B cell (primary cell): ENCODE results near the gene REPS2. TPM values are rescaled to one million over a fixed set of nuclear protein-coding genes. Genes with fewer than 3 reads are reported as not detected.

ENCODE experiments used
- ATAC-seq: fragments of 200-7000 bp; cut with Tn5 transposase; one replicate; pipeline ENCODE4 v1.10.0; 2021; ENCODE audit warnings: low read depth, mild to moderate bottlenecking, moderate number of reproducible peaks, moderate library complexity
- CTCF ChIA-PET: fragments of 350-600 bp; sonication (Branson Sonifier 250); formaldehyde crosslinking; loops from one replicate; lab custom pipeline; 2021; ENCODE audit warnings: antibody characterized with exemption, inconsistent platforms; lab: Charles Lee
- POLR2A ChIA-PET: fragments of 350-600 bp; sonication (Branson Sonifier 250); formaldehyde crosslinking; loops from one replicate; lab custom pipeline; 2021; ENCODE audit warnings: antibody characterized with exemption; lab: Charles Lee
- DNase-seq: peaks from one replicate; pipeline ENCODE4 v3.0.0; 2013
- H2AFZ ChIP-seq: 2 replicates; pipeline ENCODE4 v1.6.1; 2012; ENCODE audit warnings: mild to moderate bottlenecking, low read depth, low read length; ENCODE audit not compliant: insufficient read depth, poor library complexity, severe bottlenecking
- H3K27ac ChIP-seq, 2 donors: 1 replicate in 1 of 2; 2 replicates in 1 of 2; pipeline ENCODE4 v1.5.1; 2012 to 2013; ENCODE audit warnings: low read length in 2 of 2, mild to moderate bottlenecking in 2 of 2, moderate library complexity in 1 of 2
- H3K27me3 ChIP-seq, 4 experiments: fragments of 200-600 bp in 1 of 4; sonication (generic) in 1 of 4; replicated peaks in 1 of 4; 1 replicate in 2 of 4; 2 replicates in 2 of 4; pipeline versions ENCODE4 v1.6.1 to v1.7.0; 2013 to 2016; ENCODE audit warnings: low read length in 3 of 4, mild to moderate bottlenecking in 2 of 4, mixed read lengths in 1 of 4, moderate library complexity in 1 of 4; ENCODE audit not compliant: insufficient read depth in 4 of 4, control insufficient read depth in 3 of 4; ENCODE audit errors: control extremely low read depth in 1 of 4
- H3K36me3 ChIP-seq, 2 experiments: replicated peaks in 1 of 2; 1 replicate in 1 of 2; 2 replicates in 1 of 2; pipeline versions ENCODE4 v1.6.1 to v1.7.1; 2013; ENCODE audit warnings: low read length in 1 of 2; ENCODE audit not compliant: insufficient read depth in 2 of 2, control insufficient read depth in 1 of 2; ENCODE audit errors: control extremely low read depth in 1 of 2, extremely low read depth in 1 of 2
- H3K4me1 ChIP-seq, 2 donors: fragments of 200-600 bp in 1 of 2; sonication (generic) in 1 of 2; 1 replicate in 1 of 2; 2 replicates in 1 of 2; pipeline versions ENCODE4 v1.5.1 to v1.6.1; 2013 to 2017; ENCODE audit warnings: low read length in 2 of 2; ENCODE audit not compliant: control insufficient read depth in 2 of 2, insufficient read depth in 2 of 2
- H3K4me2 ChIP-seq: replicated peaks from 2 replicates; pipeline ENCODE3; 2012; ENCODE audit warnings: mild to moderate bottlenecking, low read depth, low read length; ENCODE audit not compliant: poor library complexity, severe bottlenecking
- H3K4me3 ChIP-seq, 5 experiments: fragments of 200-600 bp in 1 of 5; sonication (generic) in 1 of 5; 1 replicate in 3 of 5; 2 replicates in 2 of 5; pipeline versions ENCODE4 v1.5.1 to v1.7.0; 2011 to 2016; ENCODE audit warnings: low read length in 4 of 5, mild to moderate bottlenecking in 4 of 5, low read depth in 2 of 5, control low read depth in 1 of 5, moderate library complexity in 1 of 5; ENCODE audit not compliant: insufficient read depth in 1 of 5; ENCODE audit errors: control extremely low read depth in 1 of 5, extremely low read depth in 1 of 5
- H3K79me2 ChIP-seq: fragments of 200-600 bp; sonication (generic); one replicate; pipeline ENCODE4 v1.6.0; 2016; ENCODE audit warnings: low read length; ENCODE audit not compliant: control insufficient read depth, insufficient read depth
- H3K9ac ChIP-seq: fragments of 200-600 bp; sonication (generic); 2 replicates; pipeline ENCODE4 v1.6.1; 2017; ENCODE audit warnings: mild to moderate bottlenecking, low read length, moderate library complexity
- H3K9me3 ChIP-seq, 3 donors: one replicate each; pipeline versions ENCODE4 v1.6.1 to v1.7.1; 2013; ENCODE audit warnings: low read length in 2 of 3; ENCODE audit not compliant: control insufficient read depth in 2 of 3, insufficient read depth in 1 of 3; ENCODE audit errors: control extremely low read depth in 1 of 3
- H4K20me1 ChIP-seq: 2 replicates; pipeline ENCODE4 v1.6.0; 2012; ENCODE audit warnings: mild to moderate bottlenecking, low read length; ENCODE audit not compliant: insufficient read depth, control insufficient read depth, poor library complexity, severe bottlenecking
- H3K27ac Mint-ChIP-seq: one replicate; pipeline ENCODE4 v1.8.0; 2021; ENCODE audit warnings: mixed read lengths
- H3K27me3 Mint-ChIP-seq: one replicate; pipeline ENCODE4 v1.8.0; 2021; ENCODE audit warnings: mixed read lengths
- H3K4me1 Mint-ChIP-seq: one replicate; pipeline ENCODE4 v1.8.0; 2021; ENCODE audit warnings: mixed read lengths
- H3K4me3 Mint-ChIP-seq: one replicate; pipeline ENCODE4 v1.8.0; 2021; ENCODE audit warnings: mixed read lengths
- H3K9me3 Mint-ChIP-seq: one replicate; pipeline ENCODE4 v1.8.0; 2022; ENCODE audit warnings: mixed read lengths; ENCODE audit not compliant: insufficient read depth
- EZH2 ChIP-seq: IDR thresholded peaks from 2 replicates; pipeline ENCODE4 v1.6.1; 2012; ENCODE audit warnings: borderline replicate concordance, low read depth, mild to moderate bottlenecking, moderate library complexity, low read length; ENCODE audit not compliant: insufficient read depth, poor library complexity, severe bottlenecking
- WGBS: methylation state at CpG from one replicate; pipeline ENCODE4 v1.1.5; 2013; ENCODE audit warnings: missing lambda C conversion rate; ENCODE audit not compliant: insufficient coverage; 5-methylcytosine and 5-hydroxymethylcytosine counted together
- intact Hi-C: fragments of 100-400 bp; cut with micrococcal nuclease; formaldehyde crosslinking; loops from one replicate; pipeline ENCODE4 v1.10.0; 2022
- polyA plus RNA-seq: library from polyadenylated mRNA; depleted of rRNA; stranded (reverse); fragments of >200 nt; gene quantifications from 2 replicates; pipeline ENCODE4 v1.2.3, GENCODE V29; 2012
- total RNA-seq, 2 donors: library from RNA; stranded (reverse); fragments of 120-200 nt in 1 of 2; gene quantifications; 1 replicate in 1 of 2; 2 replicates in 1 of 2; pipeline versions ENCODE4 v1.2.3 to v1.2.4, GENCODE V29; 2013 to 2022
- TF ChIP-seq, protein P1 (sequence below): fragments of 200-600 bp; IDR thresholded peaks from one replicate; pipeline ENCODE4 v1.8.0; 2022; ENCODE audit warnings: antibody characterized with exemption, mild to moderate bottlenecking

Gene REPS2
- total and polyA plus RNA-seq, 2 donors (not counting 1 experiment from before 2014, with no cell fraction given), result 1.1 to 4.9 TPM

DNA sequence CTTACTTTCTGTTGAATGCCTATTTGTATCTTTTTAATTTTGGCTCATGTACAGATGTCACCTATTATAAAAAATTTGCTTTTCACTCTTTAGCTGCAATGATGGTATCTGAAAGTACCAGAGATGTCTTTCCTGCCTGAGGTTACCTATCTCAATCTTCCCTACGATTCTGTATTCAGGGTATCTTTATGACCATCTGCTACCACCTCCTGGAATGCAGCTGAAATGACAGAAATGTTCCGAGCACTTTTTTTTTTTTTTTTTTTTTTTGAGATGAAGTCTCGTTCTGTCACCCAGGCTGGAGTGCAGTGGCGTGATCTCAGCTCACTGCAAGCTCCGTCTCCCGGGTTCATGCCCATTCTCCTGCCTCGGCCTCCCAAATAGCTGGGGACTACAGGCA, 136.4 kb downstream of the REPS2 start:
- no peak overlapping the region for H3K27ac Mint-ChIP-seq
- CTCF ChIA-PET, result interaction anchor here (1.5 to 2.4 kb wide), 2 partner anchors 200 to 257 kb away, joined by 6 to 10 read pairs; no protein-coding TSS in a partner anchor
- Histone ChIP-seq H3K36me3 (no peaks in the 10 kb centered on the region), H3K79me2 (no peaks in the 10 kb centered on the region), H3K9ac (no peak overlapping the region), H3K27me3 (no peaks in the 10 kb centered on the region), H3K9me3 (no peaks in the 10 kb centered on the region), H3K4me1 (no peaks in the 10 kb centered on the region), H3K4me3 (no peak overlapping the region), H2AFZ (no peak overlapping the region), H3K27ac (no peak overlapping the region), H3K4me2 (no peak overlapping the region), H4K20me1 (no peaks in the 10 kb centered on the region)
- no CpG with 5 or more reads among the region's 7 CpGs for WGBS
- intact Hi-C loops, result no loop called here
- POLR2A ChIA-PET, result no interaction called here
- H3K9me3 Mint-ChIP-seq, result no peaks in the 10 kb centered on the region
- peak; percentile 2 for DNase-seq
- no peaks in the 10 kb centered on the region for H3K27me3 Mint-ChIP-seq
- no peaks in the 10 kb centered on the region for H3K4me1 Mint-ChIP-seq
- no peak overlapping the region for H3K4me3 Mint-ChIP-seq
- ATAC-seq, result no peak
- TF ChIP-seq, protein P1, sequence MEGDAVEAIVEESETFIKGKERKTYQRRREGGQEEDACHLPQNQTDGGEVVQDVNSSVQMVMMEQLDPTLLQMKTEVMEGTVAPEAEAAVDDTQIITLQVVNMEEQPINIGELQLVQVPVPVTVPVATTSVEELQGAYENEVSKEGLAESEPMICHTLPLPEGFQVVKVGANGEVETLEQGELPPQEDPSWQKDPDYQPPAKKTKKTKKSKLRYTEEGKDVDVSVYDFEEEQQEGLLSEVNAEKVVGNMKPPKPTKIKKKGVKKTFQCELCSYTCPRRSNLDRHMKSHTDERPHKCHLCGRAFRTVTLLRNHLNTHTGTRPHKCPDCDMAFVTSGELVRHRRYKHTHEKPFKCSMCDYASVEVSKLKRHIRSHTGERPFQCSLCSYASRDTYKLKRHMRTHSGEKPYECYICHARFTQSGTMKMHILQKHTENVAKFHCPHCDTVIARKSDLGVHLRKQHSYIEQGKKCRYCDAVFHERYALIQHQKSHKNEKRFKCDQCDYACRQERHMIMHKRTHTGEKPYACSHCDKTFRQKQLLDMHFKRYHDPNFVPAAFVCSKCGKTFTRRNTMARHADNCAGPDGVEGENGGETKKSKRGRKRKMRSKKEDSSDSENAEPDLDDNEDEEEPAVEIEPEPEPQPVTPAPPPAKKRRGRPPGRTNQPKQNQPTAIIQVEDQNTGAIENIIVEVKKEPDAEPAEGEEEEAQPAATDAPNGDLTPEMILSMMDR, result no peak
- no peak for TF ChIP-seq EZH2

GRCh38 chrX:17086317-17086716, 139.9 kb downstream of the REPS2 start:
- H2AFZ ChIP-seq, result no peak overlapping the region
- no peak for ATAC-seq
- H4K20me1 ChIP-seq, result no peaks in the 10 kb centered on the region
- H3K79me2 ChIP-seq, result no peaks in the 10 kb centered on the region
- intact Hi-C loops, result no loop called here
- POLR2A ChIA-PET, result no interaction called here
- no peaks in the 10 kb centered on the region for H3K4me1 ChIP-seq
- Mint-ChIP-seq H3K27ac (no peak overlapping the region), H3K27me3 (no peaks in the 10 kb centered on the region), H3K4me1 (no peaks in the 10 kb centered on the region), H3K9me3 (no peaks in the 10 kb centered on the region), H3K4me3 (no peak overlapping the region)
- no CpG with 5 or more reads among the region's 4 CpGs for WGBS
- no peak for DNase-seq
- no peak for TF ChIP-seq EZH2
- TF ChIP-seq, protein P1, result no peak
- H3K9ac ChIP-seq, result no peak overlapping the region
- H3K4me2 ChIP-seq, result no peak overlapping the region
- H3K4me3 ChIP-seq, result no peak overlapping the region
- H3K27me3 ChIP-seq, result no peaks in the 10 kb centered on the region
- no peaks in the 10 kb centered on the region for H3K9me3 ChIP-seq
- no peaks in the 10 kb centered on the region for H3K36me3 ChIP-seq
- H3K27ac ChIP-seq, result no peak overlapping the region
- CTCF ChIA-PET, result no interaction called here
